ENCODE data around the gene ADGRD2. TPM values are rescaled to one million over a fixed set of nuclear protein-coding genes. Genes with fewer than 3 reads are reported as not detected.
A peak's percentile ranks its signal among the peaks of the same experiment; 100 is the strongest.

Gene ADGRD2
- total and polyA plus RNA-seq, 7 donors, result not detected

GRCh38 chr9:124411514-124412227, 38.6 kb upstream of the ADGRD2 start:
- intact Hi-C loops (cut with DNase I), result no loop called here
- WGBS, 2 donors, result 71 to 92% methylated on average over 5 of the region's 5 CpGs
- Histone ChIP-seq H3K36me3 (peaks cover 24 to 75% (median 27%) of the 10 kb centered on the region in 4 donors), H3K9me3 (no peaks in the 10 kb centered on the region), H3K4me1 (peaks cover 0 to 16% (median 11%) of the 10 kb centered on the region in 4 donors), H3K27me3 (no peaks in the 10 kb centered on the region), H3K27ac (no peak overlapping the region), H3K4me3 (no peak overlapping the region)
- no peak for TF ChIP-seq POLR2AphosphoS5 (IDR thresholded peaks at IDR 0.05)
- no peak for DNase-seq

GRCh38 chr9:124412228-124412575, 38.0 kb upstream of the ADGRD2 start:
- Histone ChIP-seq H3K4me3 (no peak overlapping the region), H3K9me3 (no peaks in the 10 kb centered on the region), H3K4me1 (peaks cover 0 to 16% (median 11%) of the 10 kb centered on the region in 4 donors), H3K36me3 (peaks cover 24 to 70% (median 27%) of the 10 kb centered on the region in 4 donors), H3K27me3 (no peaks in the 10 kb centered on the region), H3K27ac (no peak overlapping the region)
- no peak for TF ChIP-seq POLR2A (IDR thresholded peaks at IDR 0.05)
- no peak for TF ChIP-seq EP300 (IDR thresholded peaks at IDR 0.05)
- TF ChIP-seq CTCF (IDR thresholded peaks at IDR 0.05), result no peak
- no peak for TF ChIP-seq POLR2AphosphoS5 (IDR thresholded peaks at IDR 0.05)
- WGBS, 2 donors, result 86 to 91% methylated on average over 3 of the region's 3 CpGs
- intact Hi-C loops (cut with DNase I), result no loop called here
- no peak for DNase-seq

- peaks cover 22 to 46% (median 25%) of the 10 kb centered on the region in 4 donors for H3K36me3 ChIP-seq
- H3K4me1 ChIP-seq, result peaks cover 0 to 16% (median 11%) of the 10 kb centered on the region in 4 donors
- H3K9me3 ChIP-seq, result no peaks in the 10 kb centered on the region
- DNase-seq, result peak; percentile 49
- no peaks in the 10 kb centered on the region for H3K27me3 ChIP-seq
- intact Hi-C loops (cut with DNase I), result no loop called here
- peak overlapping the region; percentile 65 to 94 (median 81) for H3K4me3 ChIP-seq
- TF ChIP-seq POLR2AphosphoS5 (IDR thresholded peaks at IDR 0.05), result no peak
- no peak for TF ChIP-seq POLR2A (IDR thresholded peaks at IDR 0.05)
- TF ChIP-seq CTCF (IDR thresholded peaks at IDR 0.05), result no peak
- TF ChIP-seq EP300 (IDR thresholded peaks at IDR 0.05), result no peak
- 16 to 17% methylated on average over 13 of the region's 13 CpGs for WGBS, 2 donors
- H3K27ac ChIP-seq, result peak overlapping the region in 3 of 4 donors; percentile 56 to 72 (median 70)
These were observed 35.6 kb upstream of the ADGRD2 start for GRCh38 chr9:124414612-124415011.

- Histone ChIP-seq H3K4me1 (peaks cover 0 to 16% (median 11%) of the 10 kb centered on the region in 4 donors), H3K27ac (peak within 1 kb of the TSS; percentile 56 to 72 (median 63))
- WGBS, 2 donors, result 6% methylated on average over 41 of the region's 41 CpGs
These were observed 35.0 kb upstream of the ADGRD2 start, which contains the start of gene PSMB7 for GRCh38 chr9:124415102-124415851. Gene PSMB7 (minus strand): TSS chr9:124415442. CDS start chr9:124415425, 17 bp downstream.

More at GRCh38 chr9:124415102-124415851, 35.0 kb upstream of the ADGRD2 start, which contains the start of gene PSMB7:
- H3K27me3 ChIP-seq, result no peaks in the 10 kb centered on the region
- intact Hi-C loops (cut with DNase I), result no loop called here
- H3K36me3 ChIP-seq, result peaks cover 22 to 39% (median 25%) of the 10 kb centered on the region in 4 donors
- H3K4me3 ChIP-seq, result peak within 1 kb of the TSS; percentile 65 to 94 (median 81)
- peak; percentile 97 for DNase-seq
- TF ChIP-seq CTCF (IDR thresholded peaks at IDR 0.05) (peak; percentile 72 to 79 (median 76)), POLR2A (IDR thresholded peaks at IDR 0.05) (peak; percentile 25 to 38), EP300 (IDR thresholded peaks at IDR 0.05) (no peak), POLR2AphosphoS5 (IDR thresholded peaks at IDR 0.05) (peak; percentile 71 to 89 (median 82))
- no peaks in the 10 kb centered on the region for H3K9me3 ChIP-seq
